Upper lobe of left lung (tissue), 4 donors: ENCODE measurements around the gene TMTC1.

Experiments used
- CTCF ChIP-seq, 6 experiments: fragments of 450-650 bp in 4 of 6; fragments of 200-600 bp in 2 of 6; sonication (generic) in 2 of 6; IDR thresholded peaks; one replicate each; pipeline ENCODE4 v1.5.1; 2016 to 2019; ENCODE audit warnings: antibody characterized with exemption in 6 of 6
- EP300 ChIP-seq, 4 donors: sonication (generic); formaldehyde crosslinking; IDR thresholded peaks; one replicate each; pipeline ENCODE4 v1.5.1; 2017; ENCODE audit warnings: antibody characterized with exemption in 4 of 4, control low read depth in 2 of 4
- POLR2A ChIP-seq, 4 donors: fragments of 450-650 bp; IDR thresholded peaks; one replicate each; pipeline ENCODE4 v1.5.1; 2016 to 2017; ENCODE audit warnings: antibody characterized with exemption in 4 of 4, mild to moderate bottlenecking in 2 of 4

GRCh38 chr12:29451888-29452287 is 331.9 kb downstream of the TMTC1 start:
- TF ChIP-seq CTCF (IDR thresholded peaks at IDR 0.05): no peak
- TF ChIP-seq POLR2A (IDR thresholded peaks at IDR 0.05): no peak
- no peak for TF ChIP-seq EP300 (IDR thresholded peaks at IDR 0.05)
